Colon (tissue), 2 donors: ENCODE data around the gene CXCR4.

ENCODE experiments used
- FAIRE-seq: peaks from 2 replicates; lab custom pipeline; 2012; peaks lifted over from hg19 to GRCh38; lab: Jason Lieb, UNC
- donor health status: control.
- donor health status: control.

The CXCR4 gene

DNA sequence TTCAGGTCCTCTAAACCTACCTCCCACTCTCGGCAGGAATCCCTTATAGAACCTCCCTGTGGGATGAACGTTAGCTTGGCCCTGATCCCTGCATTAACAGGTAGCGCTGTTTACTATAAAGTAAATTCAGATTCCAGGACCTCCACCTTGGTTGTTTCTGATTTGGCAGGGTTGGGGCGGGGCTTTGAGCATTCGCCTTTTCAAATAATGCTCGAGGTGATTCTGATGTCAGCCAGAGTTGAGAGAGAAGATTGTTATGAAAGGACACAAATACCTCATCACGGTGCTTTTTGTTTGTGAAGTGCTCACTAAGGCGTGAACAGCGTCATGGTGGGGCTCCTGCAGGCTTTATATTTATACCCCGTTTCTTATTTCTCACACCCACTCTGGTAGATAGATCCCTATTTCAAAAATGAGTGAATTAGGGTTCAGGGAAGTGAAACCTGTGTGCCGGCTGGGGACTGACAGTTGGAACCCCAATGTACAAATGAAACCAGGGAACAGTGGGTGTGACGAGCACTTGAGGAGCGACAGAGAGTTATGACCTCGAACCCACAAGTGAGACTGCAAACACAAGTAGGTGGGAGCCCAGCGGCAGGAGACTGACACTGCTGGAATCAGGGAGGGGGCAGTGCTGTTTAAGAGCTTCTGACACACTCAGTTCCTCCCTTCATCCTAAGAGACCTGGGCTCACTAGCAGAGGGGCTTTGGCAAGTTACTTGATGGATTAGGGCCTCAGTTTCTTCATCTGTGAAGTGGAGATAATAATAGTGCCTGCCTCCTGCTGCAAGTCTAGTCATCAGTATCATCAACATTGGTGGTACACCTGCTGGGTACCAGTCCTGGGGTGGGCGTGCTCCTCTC lies 14.2 kb upstream of the CXCR4 start:
- no peak for FAIRE-seq

DNA sequence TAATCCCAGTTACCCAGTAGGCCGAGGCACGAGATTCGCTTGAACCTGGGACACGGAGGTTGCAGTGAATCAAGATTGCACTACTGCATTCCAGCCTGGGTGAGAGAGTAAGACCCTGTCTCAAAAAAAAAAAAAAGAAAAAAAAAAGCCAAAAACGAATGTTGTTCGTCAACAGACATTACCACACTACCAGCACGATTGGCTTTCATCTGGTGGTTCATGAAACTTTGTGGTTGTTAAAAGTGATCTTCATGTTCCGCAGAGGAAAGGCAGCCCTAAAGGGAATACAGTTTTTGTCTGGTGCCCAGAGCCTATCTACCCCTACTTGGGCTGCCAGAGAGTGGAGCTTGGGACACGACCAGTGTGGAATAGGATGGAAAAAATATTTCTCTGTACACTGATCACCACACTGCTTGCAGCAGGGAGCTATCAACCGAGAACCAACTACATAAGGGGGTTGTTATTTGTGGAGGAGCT lies 13.6 kb upstream of the CXCR4 start:
- no peak for FAIRE-seq

DNA sequence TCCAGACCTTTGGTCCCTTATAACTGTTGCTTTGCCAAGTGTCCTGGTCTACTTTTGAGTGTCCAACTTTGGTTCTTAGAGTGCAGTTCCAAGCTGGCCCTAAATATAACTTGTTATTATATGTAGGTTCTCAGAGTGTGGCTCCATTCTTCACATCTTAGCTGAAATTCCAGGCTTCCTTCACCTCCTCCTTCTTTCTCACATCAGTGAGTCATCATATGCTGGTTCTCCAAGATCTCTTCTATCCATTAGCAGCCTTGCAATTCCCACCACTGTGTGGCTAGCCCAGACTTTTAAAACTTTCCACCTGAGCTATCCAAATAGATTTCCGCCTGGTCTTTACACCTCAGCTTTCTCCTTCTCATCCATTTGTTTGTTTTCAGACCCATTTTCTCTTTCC lies 12.6 kb upstream of the CXCR4 start:
- FAIRE-seq = no peak

DNA sequence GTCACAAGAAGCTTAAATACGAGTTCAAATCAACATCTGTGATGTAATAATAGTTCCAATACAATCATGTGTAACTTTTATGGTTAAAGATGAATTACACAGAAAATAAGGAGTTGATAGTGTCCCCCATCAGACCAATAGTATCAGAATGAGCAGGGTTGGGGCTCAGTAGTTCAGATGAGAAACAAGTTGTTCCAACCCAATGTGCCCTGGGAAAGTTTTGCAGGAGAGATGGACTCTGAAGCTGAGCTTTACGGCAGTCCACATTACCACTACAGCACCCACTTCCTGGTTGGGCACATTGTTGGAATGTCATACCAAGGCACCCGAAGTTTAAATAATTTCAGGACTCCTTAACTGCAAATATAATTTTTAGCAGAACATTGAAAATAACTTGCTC lies 12.1 kb upstream of the CXCR4 start:
- FAIRE-seq = no peak

DNA sequence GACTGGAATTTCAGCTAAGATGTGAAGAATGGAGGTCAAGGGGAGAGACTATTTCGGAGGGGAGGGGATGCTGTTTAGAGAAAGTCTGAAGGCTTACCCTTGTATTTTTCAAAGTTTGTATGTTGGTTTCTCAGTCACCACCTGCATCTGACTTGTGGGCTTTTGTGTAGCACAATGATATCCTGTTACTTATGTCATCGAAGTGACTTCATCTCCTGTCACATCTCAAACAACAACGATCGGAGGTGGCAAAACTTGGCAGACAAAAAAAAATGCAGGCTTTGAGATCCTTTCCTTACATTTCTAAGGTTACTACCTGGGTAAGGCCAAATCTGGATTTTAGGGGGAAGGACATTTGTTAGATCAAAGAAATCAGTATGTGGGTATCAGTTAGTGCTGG lies 11.7 kb upstream of the CXCR4 start:
- FAIRE-seq = no peak

DNA sequence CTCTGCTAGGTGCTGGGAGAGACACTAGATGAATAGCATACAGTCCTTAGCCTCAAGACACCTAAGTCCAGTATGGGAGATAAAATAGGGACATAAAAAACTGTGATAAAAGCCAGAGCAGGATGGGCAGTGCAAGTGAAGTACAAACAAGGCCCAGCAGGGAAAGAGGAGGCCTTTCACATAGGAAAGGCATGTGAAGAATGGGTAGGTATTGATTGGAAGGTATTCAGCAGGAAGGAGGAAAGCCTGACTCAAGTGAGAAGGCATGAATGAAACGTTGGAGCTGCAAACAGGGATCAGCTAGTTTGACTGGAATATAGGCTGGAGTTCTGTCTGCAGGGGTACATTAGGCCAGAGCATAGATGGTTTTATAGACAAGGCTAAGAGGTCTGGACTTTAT lies 11.0 kb upstream of the CXCR4 start:
- FAIRE-seq = no peak

DNA sequence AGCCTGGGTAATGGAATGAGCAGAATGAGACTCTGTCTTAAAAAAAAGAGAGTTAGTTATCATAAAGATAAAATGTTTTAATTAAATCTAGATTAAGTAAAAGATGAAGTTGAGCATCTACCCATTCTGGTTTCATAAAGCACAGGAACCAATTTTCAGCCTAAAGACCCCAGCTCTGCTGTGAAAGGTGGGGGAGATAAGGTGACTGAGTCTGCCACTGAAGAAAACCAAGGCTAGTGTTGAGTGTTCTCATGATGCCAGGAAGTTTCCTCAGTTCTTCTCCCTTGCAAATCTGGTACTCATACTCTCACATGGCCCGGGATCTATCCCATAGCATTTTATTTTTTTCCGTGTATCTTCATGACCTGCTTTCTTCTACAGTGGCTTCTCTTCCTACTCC lies 10.4 kb upstream of the CXCR4 start:
- no peak for FAIRE-seq

DNA sequence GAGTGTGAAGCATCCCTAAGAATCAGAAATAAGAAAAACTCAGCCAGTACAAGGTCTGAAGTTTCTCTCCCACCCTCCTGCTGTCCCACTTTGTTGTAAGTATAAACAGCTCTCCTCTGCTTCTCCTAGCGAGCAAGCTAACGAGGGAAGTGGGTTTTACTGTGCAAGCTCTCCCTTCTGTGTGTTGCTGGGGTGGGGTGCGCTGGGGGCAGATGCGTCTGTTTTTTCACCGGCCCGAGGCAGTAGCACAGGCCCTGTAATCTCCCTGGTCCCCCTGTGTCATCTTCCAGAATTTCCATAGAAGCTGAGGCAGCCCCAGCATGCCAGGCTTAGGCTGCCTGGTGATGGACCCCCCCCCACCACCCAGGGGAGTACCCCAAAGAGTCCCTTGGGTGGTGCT lies 9.4 kb upstream of the CXCR4 start:
- FAIRE-seq = no peak

DNA sequence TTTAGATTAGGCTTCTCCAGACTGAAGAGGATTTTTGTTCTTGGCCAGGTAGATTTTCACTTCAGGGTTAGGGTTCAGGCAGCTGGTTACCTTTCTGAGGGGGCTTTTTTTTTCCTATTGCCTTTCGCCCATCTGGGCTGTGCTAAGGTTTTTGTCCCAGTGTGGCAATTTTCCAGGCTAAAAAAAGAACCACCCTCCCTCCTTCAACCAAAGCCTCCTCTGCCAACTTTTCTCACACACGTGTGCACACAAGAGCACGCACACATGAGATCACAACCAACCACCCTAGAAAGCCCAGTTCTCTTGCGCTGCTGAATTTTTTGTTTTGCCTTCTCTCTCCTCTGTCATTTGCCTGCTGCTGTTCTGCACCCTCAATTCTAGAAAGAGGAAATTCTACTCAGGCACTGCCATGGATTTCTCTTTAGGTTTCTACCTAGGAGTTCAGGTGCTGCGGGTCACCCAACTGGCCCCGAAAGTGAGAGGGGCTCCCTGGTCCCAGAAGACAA lies 8.5 kb upstream of the CXCR4 start:
- no peak for FAIRE-seq

DNA sequence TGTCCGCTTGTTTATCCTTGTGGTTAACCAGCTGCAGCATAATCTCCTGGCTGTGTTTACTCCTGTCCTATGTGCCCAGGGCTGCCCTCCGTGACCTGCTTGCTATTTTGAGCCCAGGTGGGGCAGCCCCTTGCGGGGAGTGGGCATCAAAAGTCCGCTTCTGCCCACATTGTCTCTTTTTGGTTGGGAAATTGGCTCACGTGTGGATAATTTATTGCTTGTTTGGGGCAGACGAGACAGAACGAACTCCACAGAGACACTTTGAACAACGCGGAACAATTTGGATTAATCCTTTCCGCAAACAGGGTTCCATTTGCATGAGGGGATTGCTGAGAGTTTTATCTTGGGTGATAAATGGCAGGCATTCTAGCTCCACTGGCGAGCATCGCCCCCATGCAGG lies 8.1 kb upstream of the CXCR4 start:
- FAIRE-seq = no peak

DNA sequence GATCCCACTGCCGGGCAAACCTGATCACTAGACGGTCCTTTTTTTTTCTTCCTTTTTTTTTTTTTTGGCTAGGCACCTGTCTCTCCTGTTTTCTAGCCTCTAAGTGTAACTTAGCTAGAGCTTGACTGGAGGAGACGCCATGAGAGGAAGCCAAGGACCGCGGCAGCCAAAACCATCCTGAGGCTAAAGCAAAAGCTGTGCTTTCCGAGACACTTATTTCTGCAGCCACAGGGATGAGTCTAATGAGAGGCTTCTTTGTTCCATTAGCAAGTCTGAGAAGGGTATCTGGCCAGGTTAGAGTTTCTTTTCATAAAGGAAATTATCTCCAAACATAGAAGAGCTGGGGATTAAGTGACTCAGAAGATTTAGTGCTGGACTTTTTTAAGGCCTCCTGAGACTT lies 7.3 kb upstream of the CXCR4 start:
- no peak for FAIRE-seq

DNA sequence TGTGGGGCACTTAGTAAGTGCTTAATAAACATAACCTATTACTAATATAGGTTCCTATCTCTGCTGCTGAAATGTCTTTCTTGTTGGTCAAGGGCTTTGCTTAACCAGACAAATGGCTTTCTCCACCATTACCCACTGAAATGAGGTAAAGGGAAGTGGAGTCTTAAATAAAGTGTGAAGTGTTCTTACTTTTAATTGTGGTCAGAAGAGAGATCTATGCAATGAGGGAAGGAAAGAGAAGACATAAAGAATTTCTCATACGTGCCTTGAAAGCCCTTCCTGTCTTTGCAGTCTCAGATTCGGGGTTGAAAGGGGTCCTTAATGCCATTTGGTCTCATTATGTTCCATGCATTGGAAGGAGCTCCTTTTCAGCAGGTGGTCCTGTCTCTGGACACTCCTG lies 6.9 kb upstream of the CXCR4 start:
- FAIRE-seq = no peak

DNA sequence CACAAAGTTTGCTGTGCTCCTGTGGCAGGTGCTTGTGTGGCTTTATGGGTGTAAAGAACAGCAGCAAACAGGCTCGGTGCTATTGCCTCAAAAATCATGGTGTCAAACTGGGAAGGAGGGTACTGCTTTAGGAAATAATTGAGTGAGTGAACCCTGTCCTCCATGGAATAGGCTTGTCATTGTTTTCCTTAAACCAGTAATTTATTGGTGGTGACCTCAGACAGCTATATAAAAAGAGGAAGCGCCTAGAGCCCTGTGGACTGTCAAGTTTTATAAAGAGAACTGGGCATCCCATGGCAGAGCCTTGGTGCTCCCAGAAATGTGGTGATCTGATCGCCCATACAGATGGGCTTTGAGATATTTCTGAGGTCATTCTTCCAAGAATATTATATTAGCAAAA lies 4.7 kb upstream of the CXCR4 start:
- FAIRE-seq = no peak

DNA sequence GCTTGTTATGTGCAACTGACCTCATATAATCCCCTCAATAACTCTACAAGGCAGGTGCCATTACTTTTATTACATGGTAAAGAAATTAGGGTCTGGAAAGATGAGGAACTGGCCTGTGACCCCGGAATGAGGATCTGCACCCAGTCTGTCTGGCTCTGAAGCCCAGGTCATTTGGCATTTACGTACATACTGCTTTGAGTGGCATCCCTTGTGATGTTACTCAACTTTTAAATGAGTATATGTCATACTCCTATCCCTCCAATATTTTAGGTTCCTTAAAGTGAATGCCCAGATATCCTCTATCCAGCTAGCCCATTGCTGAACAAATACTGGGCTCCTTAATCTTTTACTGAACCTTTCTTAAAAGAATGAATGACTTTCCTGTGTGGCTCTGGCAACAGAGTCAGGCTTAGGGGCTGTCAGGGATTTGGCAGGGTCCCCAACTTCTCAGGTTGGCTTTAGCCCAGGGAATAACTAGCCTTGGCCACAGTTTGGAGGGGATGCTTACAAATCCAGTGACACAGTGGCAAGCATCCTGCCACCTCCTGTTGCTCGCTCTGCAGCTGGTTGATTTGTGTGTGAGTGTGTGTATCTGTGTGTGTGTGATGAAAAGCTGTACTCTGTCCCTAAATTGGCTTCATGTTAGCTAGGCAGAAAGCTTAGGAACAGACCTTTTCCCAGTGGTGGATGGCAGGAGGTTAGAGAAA lies 3.4 kb upstream of the CXCR4 start:
- FAIRE-seq = no peak

DNA sequence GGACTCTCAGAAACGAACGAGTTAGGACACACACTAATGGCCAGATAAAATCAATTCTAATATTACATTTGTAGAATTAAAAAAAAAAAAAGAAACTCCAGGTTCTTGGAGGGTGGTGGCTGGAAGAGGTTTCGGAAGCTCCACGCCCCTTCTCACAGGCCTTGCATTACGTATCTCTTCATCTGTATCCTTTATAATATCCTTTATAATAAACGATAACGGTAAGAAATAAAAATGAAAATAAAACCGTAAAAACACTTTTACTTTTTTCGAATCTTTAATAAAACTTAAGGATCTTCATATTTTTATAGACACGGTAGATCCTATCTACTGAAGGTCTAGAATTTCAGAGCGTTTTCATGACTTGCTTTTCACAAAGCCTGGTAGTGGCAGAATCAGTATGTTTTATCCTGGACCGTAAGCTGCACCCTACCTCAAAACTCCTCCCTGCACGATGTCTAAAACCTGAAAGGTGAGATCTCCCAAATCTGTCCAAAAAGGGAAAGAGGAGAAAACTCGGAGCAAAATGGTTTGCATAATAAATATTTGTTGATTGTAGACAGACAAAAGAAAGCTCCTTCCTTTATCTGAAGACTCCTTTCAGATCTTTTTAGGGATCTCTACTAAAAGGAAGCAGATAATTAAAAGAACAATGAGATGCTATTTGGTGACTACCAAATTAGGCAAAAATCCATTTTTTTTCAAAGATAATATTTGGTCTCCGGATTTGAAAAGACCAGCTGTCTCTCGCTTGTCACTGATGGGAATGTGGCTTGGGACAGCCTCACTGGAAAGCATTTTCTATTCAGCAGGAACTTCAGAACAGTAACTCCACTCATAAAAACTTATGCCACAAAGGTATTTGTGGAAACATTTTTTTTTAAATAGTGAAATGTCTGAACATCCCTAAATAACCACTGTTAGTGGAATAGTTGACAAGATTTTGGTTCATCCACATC lies 2.0 kb upstream of the CXCR4 start:
- no peak for FAIRE-seq

DNA sequence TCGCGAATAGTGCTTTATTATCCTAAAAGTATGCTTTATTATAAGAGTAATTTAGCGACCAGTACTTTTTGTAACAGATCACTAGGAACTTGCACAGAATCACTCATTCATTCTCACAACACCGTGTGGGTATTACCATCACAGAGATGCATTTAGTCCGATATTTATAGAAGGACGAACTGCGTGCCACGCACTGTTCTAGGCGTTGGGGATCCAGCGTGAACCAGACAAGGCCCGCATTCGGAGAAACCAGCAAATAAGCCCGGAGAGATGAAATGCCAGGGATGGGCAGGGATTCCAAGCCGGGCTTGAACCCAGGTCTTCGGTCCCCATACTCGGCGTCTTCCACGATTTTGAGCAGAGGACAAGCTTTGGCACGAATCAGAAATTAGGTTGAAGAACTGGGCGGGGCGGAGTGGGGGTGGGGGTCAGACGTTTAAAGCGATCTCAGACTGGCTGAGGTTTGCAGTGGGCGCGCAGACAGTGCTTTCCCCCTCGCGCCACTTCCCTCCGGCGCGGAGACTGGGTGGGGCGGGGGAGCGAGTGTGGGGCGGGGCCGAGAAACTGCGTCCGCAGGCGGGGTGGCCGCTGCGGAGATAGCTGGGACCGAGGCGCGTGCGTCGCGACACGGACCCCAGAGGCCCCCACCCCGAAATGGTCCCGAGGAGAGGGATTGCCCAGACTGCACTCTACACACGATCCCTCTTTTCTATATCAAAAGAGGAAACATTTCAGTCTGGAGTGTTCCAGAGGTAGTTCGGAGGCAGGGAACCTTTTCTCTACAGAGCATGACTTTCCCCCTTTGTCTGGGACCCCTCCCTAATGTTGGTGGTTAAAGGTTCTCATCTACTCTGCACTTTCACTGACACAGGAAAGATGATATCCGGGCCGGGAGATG lies 1.1 kb upstream of the CXCR4 start:
- no peak for FAIRE-seq

DNA sequence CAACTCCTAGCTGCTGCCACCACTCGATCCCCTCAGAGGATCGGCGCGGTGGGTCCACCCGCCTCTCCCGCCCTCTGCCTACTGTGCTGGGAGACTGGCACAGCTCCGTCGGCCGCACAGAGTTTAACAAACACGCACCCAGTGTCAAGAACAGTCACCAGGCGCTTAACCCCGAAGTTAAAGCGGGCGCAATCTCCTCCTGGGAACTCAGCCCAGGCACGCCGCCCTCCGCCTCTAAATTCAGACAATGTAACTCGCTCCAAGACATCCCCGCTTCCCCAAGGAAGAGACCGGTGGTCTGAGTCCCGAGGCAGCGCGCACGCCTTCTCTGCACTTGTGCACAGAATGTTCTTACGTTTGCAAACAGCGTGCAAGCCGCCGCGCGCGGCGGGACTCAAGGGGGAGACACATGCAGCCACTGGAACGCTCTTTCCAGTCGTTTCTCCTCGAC lies 533 bp downstream of the CXCR4 start:
- FAIRE-seq = no peak

DNA sequence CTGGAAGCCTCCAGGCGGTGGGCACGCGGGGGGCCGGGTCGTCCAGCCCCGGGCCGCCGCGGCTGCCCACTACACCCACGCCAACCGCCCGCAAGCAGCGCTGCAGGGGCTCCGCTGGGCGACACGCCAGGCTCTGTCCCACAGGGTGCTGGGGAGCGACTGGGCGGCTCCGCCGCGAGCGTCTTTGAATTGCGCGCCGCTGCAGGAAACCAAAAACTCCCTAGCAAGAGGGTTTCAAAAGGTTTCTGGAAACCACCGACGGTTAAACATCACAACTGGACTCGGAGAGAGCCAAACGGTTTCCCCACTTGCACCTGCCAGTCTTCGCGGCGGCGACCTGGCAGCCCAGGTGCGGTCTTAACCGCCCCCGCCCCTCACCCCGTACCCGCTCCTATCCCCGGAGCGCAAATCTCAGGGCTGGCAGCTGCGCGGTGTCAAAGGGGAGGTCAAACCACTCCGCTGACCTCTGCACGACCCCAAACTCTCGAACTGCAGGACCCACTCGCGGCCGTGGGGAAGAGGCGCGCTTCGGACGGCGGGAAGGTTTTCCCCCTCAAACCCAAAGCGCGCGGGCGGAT lies 1.0 kb downstream of the CXCR4 start:
- FAIRE-seq = no peak

DNA sequence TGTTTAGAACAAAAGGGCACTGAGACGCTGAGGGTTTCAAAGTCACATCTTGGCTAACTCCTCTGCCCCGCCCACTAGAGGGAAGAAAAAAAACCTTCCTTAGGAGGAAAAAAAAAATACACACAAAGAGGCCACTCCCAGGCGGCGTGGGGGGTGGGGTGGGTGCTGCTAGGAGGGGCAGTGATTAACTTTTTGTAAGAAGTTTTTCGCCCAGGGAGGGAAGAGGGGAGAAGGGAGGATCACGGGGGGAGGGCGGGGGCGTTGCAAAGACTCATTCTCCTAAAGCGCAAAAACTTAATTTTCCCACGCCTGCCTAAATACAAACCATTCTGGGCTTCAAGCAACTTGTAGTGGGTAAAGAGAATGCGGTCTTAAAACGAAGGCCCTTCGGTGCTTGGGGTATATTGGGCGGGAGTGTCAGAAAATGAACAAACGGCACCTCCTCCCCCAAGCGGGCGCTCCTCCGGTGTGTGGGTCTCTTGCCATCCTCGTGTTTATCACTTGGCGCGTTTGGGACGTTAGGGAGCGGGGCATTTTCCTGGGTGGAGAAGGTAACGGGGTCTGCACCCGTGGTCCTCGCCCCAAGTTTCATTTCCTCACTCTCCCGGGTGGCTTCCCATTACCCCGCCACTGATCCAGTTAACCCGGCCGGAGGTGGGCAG lies 1.7 kb downstream of the CXCR4 start:
- no peak for FAIRE-seq

DNA sequence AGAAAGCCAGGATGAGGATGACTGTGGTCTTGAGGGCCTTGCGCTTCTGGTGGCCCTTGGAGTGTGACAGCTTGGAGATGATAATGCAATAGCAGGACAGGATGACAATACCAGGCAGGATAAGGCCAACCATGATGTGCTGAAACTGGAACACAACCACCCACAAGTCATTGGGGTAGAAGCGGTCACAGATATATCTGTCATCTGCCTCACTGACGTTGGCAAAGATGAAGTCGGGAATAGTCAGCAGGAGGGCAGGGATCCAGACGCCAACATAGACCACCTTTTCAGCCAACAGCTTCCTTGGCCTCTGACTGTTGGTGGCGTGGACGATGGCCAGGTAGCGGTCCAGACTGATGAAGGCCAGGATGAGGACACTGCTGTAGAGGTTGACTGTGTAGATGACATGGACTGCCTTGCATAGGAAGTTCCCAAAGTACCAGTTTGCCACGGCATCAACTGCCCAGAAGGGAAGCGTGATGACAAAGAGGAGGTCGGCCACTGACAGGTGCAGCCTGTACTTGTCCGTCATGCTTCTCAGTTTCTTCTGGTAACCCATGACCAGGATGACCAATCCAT lies 2.7 kb downstream of the CXCR4 start:
- no peak for FAIRE-seq
